HEK293T (cell line): Measurements from ENCODE around the gene NUP62CL.

Experiments used
- CTCF ChIA-PET: fragments of 350-600 bp; formaldehyde crosslinking; extraction: SDS; loops from one replicate; lab custom pipeline; 2021; ENCODE audit warnings: antibody characterized with exemption, inconsistent platforms; lab: Yijun Ruan, JAX
- POLR2A ChIA-PET: fragments of 350-600 bp; formaldehyde crosslinking; extraction: SDS; loops from one replicate; lab custom pipeline; 2020; ENCODE audit warnings: antibody characterized with exemption, inconsistent platforms; lab: Yijun Ruan, JAX
- DNase-seq: peaks from one replicate; pipeline ENCODE4 v3.0.0; 2012; ENCODE audit warnings: mixed read lengths; ENCODE audit errors: extremely low spot score
- ARNT ChIP-seq: fragments of 450-650 bp; IDR thresholded peaks from 2 replicates; pipeline ENCODE4 v1.6.1; 2017; ENCODE audit warnings: mild to moderate bottlenecking
- CTBP1 ChIP-seq: fragments of 450-650 bp; IDR thresholded peaks from 2 replicates; pipeline ENCODE4 v1.6.1; 2016; ENCODE audit warnings: borderline replicate concordance
- FOXA1 ChIP-seq: fragments of 450-650 bp; IDR thresholded peaks from 2 replicates; pipeline ENCODE4 v1.6.1; 2016; ENCODE audit warnings: mild to moderate bottlenecking
- FOXK2 ChIP-seq: fragments of 450-650 bp; IDR thresholded peaks from 2 replicates; pipeline ENCODE4 v1.6.1; 2016; ENCODE audit warnings: mild to moderate bottlenecking
- HDGF ChIP-seq: fragments of 450-650 bp; IDR thresholded peaks from 2 replicates; pipeline ENCODE4 v1.6.1; 2017; ENCODE audit warnings: antibody characterized with exemption, borderline replicate concordance
- PKNOX1 ChIP-seq: fragments of 450-650 bp; IDR thresholded peaks from 2 replicates; pipeline ENCODE4 v1.6.1; 2016
- SUZ12 ChIP-seq: fragments of 450-650 bp; IDR thresholded peaks from 2 replicates; pipeline ENCODE4 v1.6.1; 2016; ENCODE audit warnings: mild to moderate bottlenecking
- ZNF384 ChIP-seq: fragments of 450-650 bp; IDR thresholded peaks from 2 replicates; pipeline ENCODE4 v1.6.1; 2016

NUP62CL gene

GRCh38 chrX:107076158-107076557 is 130.1 kb downstream of the NUP62CL start:
- POLR2A ChIA-PET = no interaction called here
- CTCF ChIA-PET = interaction anchor here (0.6 kb wide), 1 partner anchor 17 kb away, joined by 3 read pairs; no protein-coding TSS in a partner anchor
- no peak for DNase-seq
- TF ChIP-seq CTBP1 (no peak), ARNT (no peak), PKNOX1 (no peak), SUZ12 (no peak), FOXK2 (no peak), ZNF384 (no peak), FOXA1 (no peak), HDGF (no peak)
